Osteocyte (in vitro differentiated cells): ENCODE measurements around the gene PTPRM. TPM values are rescaled to one million over a fixed set of nuclear protein-coding genes. Genes with fewer than 3 reads are reported as not detected.

ENCODE experiments used
- DNase-seq: peaks from one replicate; pipeline ENCODE4 v3.0.0; 2021; ENCODE audit warnings: mixed read lengths; ENCODE audit not compliant: unreplicated experiment; ENCODE audit errors: extremely low spot score
- H3K27ac Mint-ChIP-seq: one replicate; pipeline ENCODE4 v1.8.0; 2021; ENCODE audit warnings: mild to moderate bottlenecking, mixed read lengths; ENCODE audit not compliant: unreplicated experiment
- H3K27me3 Mint-ChIP-seq: one replicate; pipeline ENCODE4 v1.8.0; 2021; ENCODE audit warnings: mixed read lengths; ENCODE audit not compliant: unreplicated experiment
- H3K36me3 Mint-ChIP-seq: one replicate; pipeline ENCODE4 v1.8.0; 2021; ENCODE audit warnings: mixed read lengths; ENCODE audit not compliant: unreplicated experiment
- H3K4me1 Mint-ChIP-seq: one replicate; pipeline ENCODE4 v1.8.0; 2021; ENCODE audit warnings: mixed read lengths; ENCODE audit not compliant: unreplicated experiment
- H3K4me3 Mint-ChIP-seq: one replicate; pipeline ENCODE4 v1.8.0; 2021; ENCODE audit warnings: mild to moderate bottlenecking, moderate library complexity, mixed read lengths; ENCODE audit not compliant: unreplicated experiment
- H3K9me3 Mint-ChIP-seq: one replicate; pipeline ENCODE4 v1.8.0; 2021; ENCODE audit warnings: mixed read lengths; ENCODE audit not compliant: unreplicated experiment
- total RNA-seq: library from RNA; stranded (reverse); gene quantifications from 2 replicates; pipeline ENCODE4 v1.2.1, GENCODE V29; 2021
- TF ChIP-seq, protein P1 (sequence below): fragments of 200-600 bp; sonication (generic); IDR thresholded peaks from 2 replicates; pipeline ENCODE4 v1.5.0; 2021; ENCODE audit warnings: antibody characterized with exemption, mild to moderate bottlenecking, moderate library complexity

PTPRM gene
- total RNA-seq, 1 donor from 2014 or later, result 105 TPM

DNA sequence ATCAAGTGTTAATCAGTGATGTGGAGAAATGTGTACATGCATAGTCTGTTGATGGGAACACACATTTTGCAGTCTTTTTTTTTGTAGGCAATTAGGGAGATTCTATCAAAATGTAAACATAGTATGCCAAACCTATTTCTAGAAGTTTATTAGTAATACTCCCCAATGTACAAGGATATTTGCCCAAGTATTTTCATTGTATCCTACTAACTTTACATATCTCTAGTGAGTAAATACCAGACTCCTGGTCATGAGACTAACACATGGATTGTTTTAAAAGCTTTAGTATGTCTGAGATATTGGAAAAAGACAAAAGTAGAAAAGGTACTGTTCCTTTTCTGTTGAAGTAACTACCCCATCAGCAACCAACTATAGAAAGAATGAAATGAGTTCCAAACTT is 513.0 kb downstream of the PTPRM start:
- Mint-ChIP-seq H3K4me1 (peaks cover 6% of the 10 kb centered on the region), H3K4me3 (no peak overlapping the region), H3K27me3 (no peaks in the 10 kb centered on the region), H3K27ac (no peak overlapping the region), H3K36me3 (peaks cover 23% of the 10 kb centered on the region), H3K9me3 (no peaks in the 10 kb centered on the region)
- DNase-seq, result no peak
- TF ChIP-seq, protein P1, sequence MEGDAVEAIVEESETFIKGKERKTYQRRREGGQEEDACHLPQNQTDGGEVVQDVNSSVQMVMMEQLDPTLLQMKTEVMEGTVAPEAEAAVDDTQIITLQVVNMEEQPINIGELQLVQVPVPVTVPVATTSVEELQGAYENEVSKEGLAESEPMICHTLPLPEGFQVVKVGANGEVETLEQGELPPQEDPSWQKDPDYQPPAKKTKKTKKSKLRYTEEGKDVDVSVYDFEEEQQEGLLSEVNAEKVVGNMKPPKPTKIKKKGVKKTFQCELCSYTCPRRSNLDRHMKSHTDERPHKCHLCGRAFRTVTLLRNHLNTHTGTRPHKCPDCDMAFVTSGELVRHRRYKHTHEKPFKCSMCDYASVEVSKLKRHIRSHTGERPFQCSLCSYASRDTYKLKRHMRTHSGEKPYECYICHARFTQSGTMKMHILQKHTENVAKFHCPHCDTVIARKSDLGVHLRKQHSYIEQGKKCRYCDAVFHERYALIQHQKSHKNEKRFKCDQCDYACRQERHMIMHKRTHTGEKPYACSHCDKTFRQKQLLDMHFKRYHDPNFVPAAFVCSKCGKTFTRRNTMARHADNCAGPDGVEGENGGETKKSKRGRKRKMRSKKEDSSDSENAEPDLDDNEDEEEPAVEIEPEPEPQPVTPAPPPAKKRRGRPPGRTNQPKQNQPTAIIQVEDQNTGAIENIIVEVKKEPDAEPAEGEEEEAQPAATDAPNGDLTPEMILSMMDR, result no peak

DNA sequence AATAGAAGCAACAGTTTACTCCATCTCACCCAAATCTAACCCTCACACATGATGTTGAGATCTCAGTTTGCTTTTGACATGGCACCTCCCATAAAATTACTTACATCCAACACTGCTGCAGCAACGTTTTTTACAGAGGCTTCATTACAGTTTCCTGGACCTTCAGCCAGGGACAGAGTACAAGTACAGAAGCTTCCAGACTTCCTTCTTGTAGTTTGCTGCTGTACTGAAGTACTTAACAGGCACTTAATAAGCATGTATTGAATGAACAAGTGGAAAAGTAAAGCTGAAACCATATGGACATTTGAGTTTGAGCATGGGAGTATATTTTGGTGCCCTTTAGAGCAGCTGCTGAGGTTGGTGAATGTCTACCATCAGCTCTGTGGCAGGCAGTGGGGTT is 514.2 kb downstream of the PTPRM start:
- TF ChIP-seq, protein P1, result no peak
- Mint-ChIP-seq H3K4me1 (peaks cover 6% of the 10 kb centered on the region), H3K27ac (no peak overlapping the region), H3K4me3 (no peak overlapping the region), H3K27me3 (no peaks in the 10 kb centered on the region), H3K9me3 (no peaks in the 10 kb centered on the region), H3K36me3 (peaks cover 32% of the 10 kb centered on the region)
- no peak for DNase-seq

DNA sequence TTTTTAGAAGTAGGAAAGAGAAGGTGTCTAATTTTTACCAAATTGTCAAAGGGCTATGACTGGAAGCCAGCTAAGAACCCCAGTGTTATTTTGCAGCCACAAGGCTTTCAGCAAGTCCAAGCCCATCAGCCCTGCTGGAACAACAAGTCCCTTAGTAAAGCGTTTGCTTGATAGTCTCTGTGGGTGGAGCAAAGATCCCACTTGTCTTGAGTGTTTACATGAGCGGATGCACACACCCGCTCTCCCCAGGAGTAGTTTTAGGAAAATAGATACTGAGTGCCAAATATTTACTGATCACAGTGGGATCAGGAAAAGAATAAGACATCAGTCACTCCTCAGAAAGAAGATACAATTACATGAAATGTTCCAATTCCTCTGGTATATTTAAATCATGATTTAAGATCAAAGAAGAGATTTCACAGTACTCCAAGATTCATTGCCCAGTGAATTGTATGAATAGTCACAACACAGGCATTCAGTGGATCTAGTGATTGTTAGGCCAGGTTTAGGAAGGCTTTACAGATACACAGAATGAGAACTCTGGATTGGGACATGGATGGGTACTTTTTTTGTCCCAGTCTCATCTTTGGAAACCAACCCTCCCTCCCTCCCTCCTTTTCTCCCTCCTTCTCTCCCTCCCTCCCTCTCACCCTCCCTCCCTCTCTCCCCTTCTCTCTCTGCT is 514.9 kb downstream of the PTPRM start:
- no peak for DNase-seq
- TF ChIP-seq, protein P1, result no peak

DNA sequence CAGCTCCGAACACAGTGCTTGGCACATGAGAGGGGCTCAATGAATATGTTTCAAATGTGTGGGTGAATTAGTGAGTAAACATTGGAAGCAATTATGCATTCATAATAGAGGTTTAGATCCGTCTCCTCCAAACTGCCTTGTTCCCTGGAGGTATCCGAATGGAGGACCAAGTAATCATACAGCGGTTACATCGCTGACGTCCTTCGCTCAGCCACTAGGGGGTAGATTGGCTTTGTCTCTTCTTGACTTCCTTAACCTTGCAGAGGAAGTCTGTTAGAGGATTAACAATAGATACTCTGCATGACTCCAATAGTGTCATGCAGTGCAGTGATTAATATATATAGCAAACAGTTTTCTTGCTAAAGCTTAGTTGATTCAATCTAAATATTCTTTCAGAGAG is 517.0 kb downstream of the PTPRM start:
- Mint-ChIP-seq H3K27ac (no peak overlapping the region), H3K4me3 (no peak overlapping the region), H3K4me1 (peaks cover 6% of the 10 kb centered on the region), H3K36me3 (peaks cover 33% of the 10 kb centered on the region), H3K27me3 (no peaks in the 10 kb centered on the region), H3K9me3 (no peaks in the 10 kb centered on the region)
- DNase-seq, result no peak
- TF ChIP-seq, protein P1, result peak; percentile 48

More for the DNA sequence above, 514.9 kb downstream of the PTPRM start:
- Mint-ChIP-seq H3K27ac (no peak overlapping the region), H3K36me3 (peaks cover 37% of the 10 kb centered on the region), H3K4me1 (peaks cover 6% of the 10 kb centered on the region), H3K9me3 (no peaks in the 10 kb centered on the region), H3K4me3 (no peak overlapping the region), H3K27me3 (no peaks in the 10 kb centered on the region)

DNA sequence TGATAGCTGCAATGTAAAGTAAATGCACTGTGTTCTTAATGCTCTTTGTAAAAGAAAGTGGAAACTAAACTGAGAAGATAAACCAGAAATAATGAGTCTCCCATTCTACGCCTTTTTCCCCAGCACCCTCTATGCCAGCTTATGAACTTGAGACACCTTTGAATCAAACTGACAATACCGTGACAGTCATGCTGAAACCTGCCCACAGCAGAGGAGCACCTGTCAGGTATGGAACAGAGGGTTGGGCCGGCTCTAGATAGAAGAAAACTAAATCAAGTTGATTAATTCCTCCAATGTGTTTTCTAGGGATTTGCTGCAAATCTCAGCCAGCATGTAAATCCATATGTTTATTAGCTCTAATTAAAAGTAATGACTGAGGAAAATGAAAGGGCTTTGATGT is 521.5 kb downstream of the PTPRM start:
- peaks cover 37% of the 10 kb centered on the region for H3K36me3 Mint-ChIP-seq
- DNase-seq, result no peak
- H3K4me3 Mint-ChIP-seq, result no peak overlapping the region
- H3K27me3 Mint-ChIP-seq, result no peaks in the 10 kb centered on the region
- no peaks in the 10 kb centered on the region for H3K4me1 Mint-ChIP-seq
- no peaks in the 10 kb centered on the region for H3K9me3 Mint-ChIP-seq
- no peak overlapping the region for H3K27ac Mint-ChIP-seq
- TF ChIP-seq, protein P1, result no peak
